GM23248 (cell line): ENCODE measurements around the gene HDGFL2. TPM values are rescaled to one million over a fixed set of nuclear protein-coding genes. Genes with fewer than 3 reads are reported as not detected.

Experiments
- DNase-seq: peaks from one replicate; pipeline ENCODE4 v3.0.0-alpha.2; 2015
- H2AFZ ChIP-seq: fragments of 200-600 bp; sonication (generic); 2 replicates; pipeline ENCODE4 v1.6.1; 2016; ENCODE audit warnings: antibody characterized with exemption
- H3F3A ChIP-seq: fragments of 200-600 bp; sonication (generic); 2 replicates; pipeline ENCODE4 v1.6.1; 2016; ENCODE audit warnings: mild to moderate bottlenecking, antibody characterized with exemption, mixed run types; ENCODE audit not compliant: insufficient read depth
- H3K27ac ChIP-seq: fragments of 200-600 bp; sonication (generic); 2 replicates; pipeline ENCODE4 v1.5.1; 2016; ENCODE audit warnings: mild to moderate bottlenecking
- H3K27me3 ChIP-seq: fragments of 200-600 bp; sonication (generic); replicated peaks from 2 replicates; pipeline ENCODE4 v1.6.1; 2016; ENCODE audit warnings: mild to moderate bottlenecking; ENCODE audit not compliant: insufficient read depth
- H3K36me3 ChIP-seq: fragments of 200-600 bp; sonication (generic); 2 replicates; pipeline ENCODE4 v1.6.1; 2016; ENCODE audit warnings: low read depth, mild to moderate bottlenecking
- H3K4me1 ChIP-seq: fragments of 200-600 bp; sonication (generic); 2 replicates; pipeline ENCODE4 v1.6.1; 2016; ENCODE audit warnings: mild to moderate bottlenecking; ENCODE audit not compliant: insufficient read depth
- H3K4me2 ChIP-seq: fragments of 200-600 bp; sonication (generic); one replicate; pipeline ENCODE4 v1.6.1; 2016; ENCODE audit warnings: mild to moderate bottlenecking; ENCODE audit not compliant: unreplicated experiment
- H3K4me3 ChIP-seq: fragments of 200-600 bp; sonication (generic); 2 replicates; pipeline ENCODE4 v1.5.1; 2016; ENCODE audit warnings: mild to moderate bottlenecking
- H3K79me2 ChIP-seq: fragments of 200-600 bp; sonication (generic); 2 replicates; pipeline ENCODE4 v1.6.1; 2016; ENCODE audit warnings: mild to moderate bottlenecking; ENCODE audit not compliant: insufficient read depth
- H3K9ac ChIP-seq: fragments of 200-600 bp; sonication (generic); 2 replicates; pipeline ENCODE4 v1.6.1; 2016; ENCODE audit warnings: mild to moderate bottlenecking
- H3K9me2 ChIP-seq: fragments of 200-600 bp; sonication (generic); 2 replicates; pipeline ENCODE4 v1.6.1; 2016; ENCODE audit warnings: mixed run types, mild to moderate bottlenecking, moderate library complexity; ENCODE audit not compliant: insufficient read depth
- H3K9me3 ChIP-seq: fragments of 200-600 bp; sonication (generic); one replicate; pipeline ENCODE4 v1.6.1; 2017; ENCODE audit warnings: low read depth
- H4K20me1 ChIP-seq: fragments of 200-600 bp; sonication (generic); 2 replicates; pipeline ENCODE4 v1.6.0; 2016; ENCODE audit not compliant: insufficient read depth
- EZH2 ChIP-seq: fragments of 200-600 bp; sonication (generic); IDR thresholded peaks from 2 replicates; pipeline ENCODE4 v1.6.1; 2018; ENCODE audit warnings: antibody characterized with exemption, mild to moderate bottlenecking; ENCODE audit not compliant: insufficient read depth, poor library complexity, severe bottlenecking
- EZH2phosphoT487 ChIP-seq: fragments of 200-600 bp; sonication (generic); IDR thresholded peaks from 2 replicates; pipeline ENCODE4 v1.6.1; 2018; ENCODE audit warnings: antibody characterized with exemption, moderate library complexity, mild to moderate bottlenecking, low read depth; ENCODE audit not compliant: insufficient read depth
- WGBS, 2 experiments: methylation state at CpG; one replicate each; pipeline ENCODE4 v1.1.6; 2015 to 2017; ENCODE audit warnings: low lambda C conversion rate in 2 of 2, low coverage in 1 of 2; ENCODE audit errors: missing lambda C conversion rate in 2 of 2; 5-methylcytosine and 5-hydroxymethylcytosine counted together
- in situ Hi-C: fragments of 300-500 bp; cut with MboI; formaldehyde crosslinking; loops from 2 replicates; pipeline ENCODE4 v1.15.0; 2020
- polyA plus RNA-seq: library from polyadenylated mRNA; unstranded; fragments of >200 nt; fragmentation: Nextera tagmentation; extraction: Ambion mirVana; gene quantifications from 2 replicates; pipeline ENCODE4 v1.2.1, GENCODE V29; 2016
- total RNA-seq: library from RNA; depleted of rRNA; stranded (reverse); fragments of >200 nt; shearing (Covaris generic); gene quantifications from 2 replicates; pipeline ENCODE4 v1.2.3, GENCODE V29; 2014

Gene HDGFL2
- total and polyA plus RNA-seq, 2 experiments from 2014 or later: 23.0 to 50.7 TPM

- no peaks in the 10 kb centered on the region for H3F3A ChIP-seq
- H3K9me2 ChIP-seq: no peaks in the 10 kb centered on the region
- no peak for TF ChIP-seq EZH2
- no peak for TF ChIP-seq EZH2phosphoT487
- no peak for DNase-seq
- in situ Hi-C loops: no loop called here
- no peak overlapping the region for H3K4me3 ChIP-seq
- H3K79me2 ChIP-seq: no peaks in the 10 kb centered on the region
- no peaks in the 10 kb centered on the region; the same call in 1 of the 2 replicates for H3K36me3 ChIP-seq
- H3K27ac ChIP-seq: no peak overlapping the region
- no peaks in the 10 kb centered on the region for H4K20me1 ChIP-seq
- H2AFZ ChIP-seq: no peak overlapping the region
- no peaks in the 10 kb centered on the region for H3K9me3 ChIP-seq
- no peak overlapping the region for H3K9ac ChIP-seq
- peaks cover 8% of the 10 kb centered on the region; the same call in 1 of the 2 replicates for H3K4me1 ChIP-seq
- H3K27me3 ChIP-seq: no peaks in the 10 kb centered on the region
- H3K4me2 ChIP-seq: no peak overlapping the region
- 90 to 91% methylated on average over 12 to 25 of the region's 25 CpGs for WGBS, 2 experiments
These were observed 31.2 kb downstream of the HDGFL2 start for GRCh38 chr19:4503132-4503824.

- Histone ChIP-seq H3K27ac (no peak overlapping the region), H3K36me3 (no peaks in the 10 kb centered on the region; the same call in 1 of the 2 replicates), H3K9me3 (no peaks in the 10 kb centered on the region), H4K20me1 (no peaks in the 10 kb centered on the region), H3K27me3 (no peaks in the 10 kb centered on the region), H3K9ac (no peak overlapping the region), H2AFZ (no peak overlapping the region), H3F3A (no peaks in the 10 kb centered on the region), H3K4me1 (peaks cover 8% of the 10 kb centered on the region; the same call in 1 of the 2 replicates), H3K4me2 (no peak overlapping the region), H3K9me2 (no peaks in the 10 kb centered on the region), H3K79me2 (no peaks in the 10 kb centered on the region), H3K4me3 (no peak overlapping the region)
- TF ChIP-seq EZH2: no peak
- no peak for TF ChIP-seq EZH2phosphoT487
- in situ Hi-C loops: no loop called here
- WGBS, 2 experiments: 93 to 98% methylated on average over 9 to 10 of the region's 10 CpGs
- no peak for DNase-seq
These were observed 31.7 kb downstream of the HDGFL2 start for GRCh38 chr19:4503825-4504170.

- H3K9ac ChIP-seq: no peak overlapping the region
- DNase-seq: no peak
- no peak overlapping the region for H2AFZ ChIP-seq
- no peaks in the 10 kb centered on the region for H3K79me2 ChIP-seq
- TF ChIP-seq EZH2 (no peak), EZH2phosphoT487 (no peak)
- no peaks in the 10 kb centered on the region for H3K9me2 ChIP-seq
- H3K27me3 ChIP-seq: no peaks in the 10 kb centered on the region
- H4K20me1 ChIP-seq: no peaks in the 10 kb centered on the region
- H3K4me2 ChIP-seq: no peak overlapping the region
- no peaks in the 10 kb centered on the region; the same call in 1 of the 2 replicates for H3K36me3 ChIP-seq
- 89 to 91% methylated on average over 22 to 23 of the region's 23 CpGs for WGBS, 2 experiments
- H3K9me3 ChIP-seq: no peaks in the 10 kb centered on the region
- peaks cover 8% of the 10 kb centered on the region; the same call in 1 of the 2 replicates for H3K4me1 ChIP-seq
- in situ Hi-C loops: no loop called here
- H3F3A ChIP-seq: no peaks in the 10 kb centered on the region
- H3K4me3 ChIP-seq: no peak overlapping the region
- no peak overlapping the region for H3K27ac ChIP-seq
These were observed 32.2 kb downstream of the HDGFL2 start for GRCh38 chr19:4504297-4504701.

- TF ChIP-seq EZH2 (no peak), EZH2phosphoT487 (no peak)
- Histone ChIP-seq H3K4me1 (peaks cover 8% of the 10 kb centered on the region; the same call in 1 of the 2 replicates), H3F3A (no peaks in the 10 kb centered on the region), H3K9me2 (no peaks in the 10 kb centered on the region), H3K27ac (no peak overlapping the region), H3K36me3 (no peaks in the 10 kb centered on the region; the same call in 1 of the 2 replicates), H3K4me2 (no peak overlapping the region), H4K20me1 (no peaks in the 10 kb centered on the region), H3K4me3 (no peak overlapping the region), H3K79me2 (no peaks in the 10 kb centered on the region), H3K9ac (no peak overlapping the region), H3K9me3 (no peaks in the 10 kb centered on the region), H3K27me3 (no peaks in the 10 kb centered on the region), H2AFZ (no peak overlapping the region)
- 80 to 85% methylated on average over 14 to 15 of the region's 15 CpGs for WGBS, 2 experiments
- DNase-seq: no peak
- in situ Hi-C loops: no loop called here
These were observed 32.9 kb downstream of the HDGFL2 start for GRCh38 chr19:4504891-4505569.
